Suprapubic skin (tissue), 4 donors: Measurements from ENCODE around the gene KRTAP10-7. TPM values are rescaled to one million over a fixed set of nuclear protein-coding genes. Genes with fewer than 3 reads are reported as not detected.

Experiments
- DNase-seq, 2 donors: peaks; one replicate each; pipeline ENCODE4 v3.0.0-alpha.2; 2019; ENCODE audit warnings: low spot score in 2 of 2
- H3K27ac ChIP-seq: fragments of 200-600 bp; sonication (generic); one replicate; pipeline ENCODE4 v1.5.1; 2019
- H3K27me3 ChIP-seq: fragments of 200-600 bp; sonication (generic); one replicate; pipeline ENCODE4 v1.5.1; 2019
- H3K36me3 ChIP-seq: fragments of 200-600 bp; sonication (generic); one replicate; pipeline ENCODE4 v1.5.1; 2019
- H3K4me1 ChIP-seq: fragments of 200-600 bp; sonication (generic); one replicate; pipeline ENCODE4 v1.5.1; 2019
- H3K4me3 ChIP-seq: fragments of 200-600 bp; sonication (generic); one replicate; pipeline ENCODE4 v1.5.1; 2019; ENCODE audit warnings: mild to moderate bottlenecking
- H3K9me3 ChIP-seq: fragments of 200-600 bp; sonication (generic); one replicate; pipeline ENCODE4 v1.5.1; 2019
- EP300 ChIP-seq: sonication (generic); formaldehyde crosslinking; IDR thresholded peaks from one replicate; pipeline ENCODE4 v1.6.1; 2017; ENCODE audit warnings: antibody characterized with exemption
- POLR2A ChIP-seq, 2 donors: fragments of 450-650 bp; IDR thresholded peaks; one replicate each; pipeline ENCODE4 v1.6.1; 2017; ENCODE audit warnings: antibody characterized with exemption in 2 of 2, mild to moderate bottlenecking in 2 of 2, moderate library complexity in 2 of 2
- POLR2AphosphoS5 ChIP-seq, 3 donors: sonication (generic); formaldehyde crosslinking; IDR thresholded peaks; one replicate each; pipeline ENCODE4 v1.6.1; 2017; ENCODE audit warnings: antibody characterized with exemption in 3 of 3
- WGBS: methylation state at CpG from one replicate; pipeline ENCODE4 v1.1.5; 2018; 5-methylcytosine and 5-hydroxymethylcytosine counted together
- total RNA-seq, 4 donors: library from RNA; depleted of rRNA; stranded (reverse); fragments of >200 nt; gene quantifications; one replicate each; pipeline ENCODE4 v1.1.0, GENCODE V29; 2016
- TF ChIP-seq, protein P1 (sequence below), 2 donors: fragments of 200-600 bp in 1 of 2; fragments of 450-650 bp in 1 of 2; sonication (generic) in 1 of 2; IDR thresholded peaks; one replicate each; pipeline ENCODE4 v1.5.1; 2016 to 2019; ENCODE audit warnings: antibody characterized with exemption in 2 of 2, mild to moderate bottlenecking in 1 of 2, moderate library complexity in 1 of 2

KRTAP10-7 gene
- total RNA-seq, 4 donors from 2014 or later = 3.7 to 12.9 (median 4.2) TPM; not detected in 1

DNA sequence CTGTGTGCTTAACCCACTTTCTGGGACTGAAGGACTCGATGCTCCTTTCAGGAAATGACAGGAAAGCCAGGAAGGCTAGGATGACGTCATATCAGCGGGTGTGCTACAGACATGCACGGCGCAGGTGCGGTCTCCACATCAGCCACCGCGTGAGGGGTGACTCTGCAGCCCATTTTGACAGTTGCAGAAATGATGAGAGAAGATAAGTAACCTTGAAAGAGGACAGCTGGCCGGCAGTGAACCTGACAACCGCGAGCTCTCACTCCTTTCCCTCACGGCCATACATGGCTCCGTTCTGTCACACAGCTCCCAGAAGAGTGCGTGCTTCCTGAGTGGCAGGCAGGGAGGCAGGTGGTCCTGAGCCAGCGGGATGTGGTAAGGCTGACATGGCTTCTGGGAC is 18.3 kb upstream of the KRTAP10-7 start:
- TF ChIP-seq EP300 = no peak
- TF ChIP-seq POLR2AphosphoS5 (IDR thresholded peaks at IDR 0.05) = no peak
- TF ChIP-seq POLR2A (IDR thresholded peaks at IDR 0.05) = no peak
- TF ChIP-seq, protein P1, sequence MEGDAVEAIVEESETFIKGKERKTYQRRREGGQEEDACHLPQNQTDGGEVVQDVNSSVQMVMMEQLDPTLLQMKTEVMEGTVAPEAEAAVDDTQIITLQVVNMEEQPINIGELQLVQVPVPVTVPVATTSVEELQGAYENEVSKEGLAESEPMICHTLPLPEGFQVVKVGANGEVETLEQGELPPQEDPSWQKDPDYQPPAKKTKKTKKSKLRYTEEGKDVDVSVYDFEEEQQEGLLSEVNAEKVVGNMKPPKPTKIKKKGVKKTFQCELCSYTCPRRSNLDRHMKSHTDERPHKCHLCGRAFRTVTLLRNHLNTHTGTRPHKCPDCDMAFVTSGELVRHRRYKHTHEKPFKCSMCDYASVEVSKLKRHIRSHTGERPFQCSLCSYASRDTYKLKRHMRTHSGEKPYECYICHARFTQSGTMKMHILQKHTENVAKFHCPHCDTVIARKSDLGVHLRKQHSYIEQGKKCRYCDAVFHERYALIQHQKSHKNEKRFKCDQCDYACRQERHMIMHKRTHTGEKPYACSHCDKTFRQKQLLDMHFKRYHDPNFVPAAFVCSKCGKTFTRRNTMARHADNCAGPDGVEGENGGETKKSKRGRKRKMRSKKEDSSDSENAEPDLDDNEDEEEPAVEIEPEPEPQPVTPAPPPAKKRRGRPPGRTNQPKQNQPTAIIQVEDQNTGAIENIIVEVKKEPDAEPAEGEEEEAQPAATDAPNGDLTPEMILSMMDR (IDR thresholded peaks at IDR 0.05) = no peak
- Histone ChIP-seq H3K4me3 (no peak overlapping the region), H3K27me3 (peaks cover 28% of the 10 kb centered on the region), H3K36me3 (no peaks in the 10 kb centered on the region), H3K9me3 (no peaks in the 10 kb centered on the region), H3K4me1 (peaks cover 4% of the 10 kb centered on the region), H3K27ac (no peak overlapping the region)
- 68% methylated on average over 15 of the region's 15 CpGs for WGBS
- peak in 1 of 2 donors; percentile 23 for DNase-seq

DNA sequence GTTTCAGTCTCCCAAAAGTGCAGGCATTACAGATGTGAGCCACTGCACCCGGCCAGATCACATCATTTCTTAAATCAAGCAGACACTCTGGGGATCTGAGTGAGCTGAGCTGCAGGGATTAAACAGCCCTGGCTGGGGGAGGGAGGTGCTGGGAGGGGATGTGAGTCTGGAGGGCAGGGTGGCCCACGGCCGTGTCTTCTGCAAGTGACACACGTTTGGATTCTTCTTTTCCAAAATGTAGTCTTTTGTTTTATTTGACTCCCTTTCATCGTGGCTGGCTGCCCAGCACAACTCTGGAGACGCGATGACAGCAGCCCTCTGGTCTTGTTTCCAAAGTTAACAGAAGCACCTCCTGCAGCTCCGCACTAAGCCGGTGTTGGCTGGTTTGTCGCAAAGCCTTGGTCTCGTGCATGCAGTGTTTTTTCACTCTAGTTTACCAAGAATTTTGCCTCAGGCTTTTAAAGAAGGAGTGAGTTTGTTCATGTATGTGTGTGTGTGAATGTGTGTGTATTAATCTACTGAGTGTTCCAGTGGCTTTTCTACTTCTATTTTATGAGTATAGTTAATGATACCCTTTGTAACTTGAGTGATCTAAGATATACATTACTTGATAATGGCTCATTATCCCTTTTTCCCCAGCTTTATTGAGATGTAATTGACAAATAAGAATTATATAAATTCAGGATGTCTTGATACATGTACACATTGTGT is 17.2 kb upstream of the KRTAP10-7 start:
- Histone ChIP-seq H3K4me3 (no peak overlapping the region), H3K9me3 (no peaks in the 10 kb centered on the region), H3K27me3 (peaks cover 28% of the 10 kb centered on the region), H3K4me1 (peaks cover 4% of the 10 kb centered on the region), H3K36me3 (no peaks in the 10 kb centered on the region), H3K27ac (no peak overlapping the region)
- TF ChIP-seq, protein P1 (IDR thresholded peaks at IDR 0.05) = no peak
- no peak for TF ChIP-seq POLR2A (IDR thresholded peaks at IDR 0.05)
- TF ChIP-seq POLR2AphosphoS5 (IDR thresholded peaks at IDR 0.05) = no peak
- no peak for TF ChIP-seq EP300
- peak in 1 of 2 donors; percentile 76 for DNase-seq
- WGBS = 22% methylated on average over 11 of the region's 11 CpGs

DNA sequence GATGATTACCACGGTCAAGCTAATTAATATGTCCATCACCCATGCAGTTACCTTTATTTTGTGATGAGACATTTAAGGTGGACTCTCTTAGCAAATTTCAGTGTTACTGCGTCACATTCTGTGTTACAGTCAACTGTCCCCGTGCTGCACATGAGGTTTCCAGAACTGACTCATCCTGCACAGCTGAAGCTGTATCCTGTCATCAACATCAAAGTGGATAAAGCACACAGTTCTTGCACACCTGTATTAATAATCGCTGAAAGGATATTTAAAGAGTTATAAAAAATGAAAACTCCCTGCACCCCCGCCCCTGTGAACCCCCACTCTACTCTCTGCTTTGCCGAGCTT is 16.6 kb upstream of the KRTAP10-7 start:
- Histone ChIP-seq H3K9me3 (no peaks in the 10 kb centered on the region), H3K27me3 (peaks cover 24% of the 10 kb centered on the region), H3K36me3 (no peaks in the 10 kb centered on the region), H3K4me3 (no peak overlapping the region), H3K4me1 (peaks cover 4% of the 10 kb centered on the region), H3K27ac (no peak overlapping the region)
- TF ChIP-seq, protein P1 (IDR thresholded peaks at IDR 0.05) = no peak
- TF ChIP-seq POLR2AphosphoS5 (IDR thresholded peaks at IDR 0.05) (no peak), POLR2A (IDR thresholded peaks at IDR 0.05) (no peak), EP300 (no peak)
- DNase-seq = no peak
- 51% methylated on average over 6 of the region's 6 CpGs for WGBS

DNA sequence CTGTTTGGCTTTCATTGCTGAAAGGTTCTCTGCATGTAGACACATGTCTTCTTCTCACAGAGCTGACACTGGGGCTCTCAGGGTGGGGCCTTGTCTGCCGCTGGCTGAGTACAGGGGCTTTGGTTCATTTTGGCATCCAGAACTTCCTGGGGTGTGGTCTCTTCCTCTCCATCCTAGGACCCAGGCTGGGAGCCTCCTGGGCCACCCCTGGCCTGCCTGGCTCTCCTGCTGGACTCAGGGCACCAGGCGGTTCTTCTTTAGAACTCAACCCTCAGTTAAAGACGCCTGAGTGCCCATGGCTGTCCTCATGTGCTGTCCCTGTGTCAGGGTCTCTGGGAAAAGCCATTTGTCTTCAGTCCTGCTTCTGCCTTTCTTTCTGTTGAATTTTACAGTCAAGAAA is 14.5 kb upstream of the KRTAP10-7 start:
- Histone ChIP-seq H3K36me3 (no peaks in the 10 kb centered on the region), H3K27me3 (peaks cover 43% of the 10 kb centered on the region), H3K4me1 (no peaks in the 10 kb centered on the region), H3K4me3 (no peak overlapping the region), H3K9me3 (no peaks in the 10 kb centered on the region), H3K27ac (no peak overlapping the region)
- WGBS = 67% methylated on average over 3 of the region's 3 CpGs
- no peak for DNase-seq
- TF ChIP-seq POLR2AphosphoS5 (IDR thresholded peaks at IDR 0.05) (no peak), EP300 (no peak), POLR2A (IDR thresholded peaks at IDR 0.05) (no peak)
- TF ChIP-seq, protein P1 (IDR thresholded peaks at IDR 0.05) = no peak

GRCh38 chr21:44589094-44589493 is 11.3 kb upstream of the KRTAP10-7 start:
- Histone ChIP-seq H3K9me3 (no peaks in the 10 kb centered on the region), H3K4me1 (peaks cover 10% of the 10 kb centered on the region), H3K36me3 (no peaks in the 10 kb centered on the region), H3K4me3 (no peak overlapping the region), H3K27me3 (peaks cover 52% of the 10 kb centered on the region), H3K27ac (no peak overlapping the region)
- TF ChIP-seq, protein P1 (IDR thresholded peaks at IDR 0.05) = no peak
- TF ChIP-seq EP300 = no peak
- TF ChIP-seq POLR2A (IDR thresholded peaks at IDR 0.05) = no peak
- no peak for TF ChIP-seq POLR2AphosphoS5 (IDR thresholded peaks at IDR 0.05)
- 97% methylated on average over 2 of the region's 2 CpGs for whole genome bisulfite sequencing
- no peak for DNase-seq
